ENCODE measurements around the gene GPC3. TPM values are rescaled to one million over a fixed set of nuclear protein-coding genes. Genes with fewer than 3 reads are reported as not detected.

The GPC3 gene
- total and polyA plus RNA-seq, 2 experiments from 2014 or later = 171 to 323 TPM

DNA sequence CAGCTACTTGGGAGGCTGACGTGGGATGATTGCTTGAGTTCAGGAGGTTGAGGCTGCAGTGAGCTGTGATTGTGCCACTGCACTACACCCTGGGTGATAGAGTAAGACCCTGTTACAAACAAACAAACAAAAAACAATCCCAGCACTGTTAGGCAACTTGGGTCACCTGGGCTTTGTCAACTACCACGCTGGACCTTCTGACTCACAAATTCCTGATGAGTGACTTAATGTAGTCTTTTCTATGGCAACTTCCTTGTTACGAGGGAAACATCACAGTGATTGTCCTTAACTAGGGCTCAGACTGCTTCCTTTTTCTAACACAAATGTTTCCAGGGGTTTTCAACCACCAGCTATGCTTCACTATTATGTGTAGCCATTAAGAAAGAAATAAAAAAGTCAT, 441.3 kb downstream of the GPC3 start:
- TF ChIP-seq, protein P1, sequence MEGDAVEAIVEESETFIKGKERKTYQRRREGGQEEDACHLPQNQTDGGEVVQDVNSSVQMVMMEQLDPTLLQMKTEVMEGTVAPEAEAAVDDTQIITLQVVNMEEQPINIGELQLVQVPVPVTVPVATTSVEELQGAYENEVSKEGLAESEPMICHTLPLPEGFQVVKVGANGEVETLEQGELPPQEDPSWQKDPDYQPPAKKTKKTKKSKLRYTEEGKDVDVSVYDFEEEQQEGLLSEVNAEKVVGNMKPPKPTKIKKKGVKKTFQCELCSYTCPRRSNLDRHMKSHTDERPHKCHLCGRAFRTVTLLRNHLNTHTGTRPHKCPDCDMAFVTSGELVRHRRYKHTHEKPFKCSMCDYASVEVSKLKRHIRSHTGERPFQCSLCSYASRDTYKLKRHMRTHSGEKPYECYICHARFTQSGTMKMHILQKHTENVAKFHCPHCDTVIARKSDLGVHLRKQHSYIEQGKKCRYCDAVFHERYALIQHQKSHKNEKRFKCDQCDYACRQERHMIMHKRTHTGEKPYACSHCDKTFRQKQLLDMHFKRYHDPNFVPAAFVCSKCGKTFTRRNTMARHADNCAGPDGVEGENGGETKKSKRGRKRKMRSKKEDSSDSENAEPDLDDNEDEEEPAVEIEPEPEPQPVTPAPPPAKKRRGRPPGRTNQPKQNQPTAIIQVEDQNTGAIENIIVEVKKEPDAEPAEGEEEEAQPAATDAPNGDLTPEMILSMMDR (IDR thresholded peaks at IDR 0.05; ENCODE audit: low read depth, low read length) = no peak
- Histone ChIP-seq H3K27me3 (no peaks in the 10 kb centered on the region), H3K27ac (no peak overlapping the region), H3K4me3 (no peak overlapping the region), H3K9me3 (ENCODE audit: low read depth) (no peaks in the 10 kb centered on the region), H3K4me1 (ENCODE audit: low read depth) (peaks cover 12% of the 10 kb centered on the region), H3K36me3 (no peaks in the 10 kb centered on the region)
- peak in 1 of 2 donors; percentile 41 for DNase-seq (ENCODE audit: low read depth in 1 of 2, low spot score in 1 of 2)

DNA sequence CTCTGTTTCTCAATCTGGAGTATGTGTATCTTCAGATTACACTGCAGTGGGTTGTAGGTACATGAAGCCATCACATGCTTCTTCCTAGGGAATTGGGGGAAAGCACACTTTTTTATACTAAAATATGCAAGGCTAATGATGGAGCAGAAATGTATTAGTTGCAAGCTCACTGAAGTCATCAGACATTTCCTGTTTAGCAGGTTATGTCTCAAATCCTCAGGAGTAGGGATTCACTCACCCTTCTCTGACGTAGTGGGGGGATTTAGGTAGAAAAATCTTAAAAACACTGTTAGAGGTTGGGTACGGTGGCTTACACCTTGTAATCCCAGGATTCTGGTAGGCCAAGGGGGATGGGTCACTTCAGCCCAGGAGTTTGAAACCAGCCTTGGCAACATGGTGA, 441.7 kb downstream of the GPC3 start:
- Histone ChIP-seq H3K27ac (no peak overlapping the region), H3K4me3 (no peak overlapping the region), H3K36me3 (no peaks in the 10 kb centered on the region), H3K9me3 (ENCODE audit: low read depth) (no peaks in the 10 kb centered on the region), H3K4me1 (ENCODE audit: low read depth) (peaks cover 13% of the 10 kb centered on the region), H3K27me3 (no peaks in the 10 kb centered on the region)
- DNase-seq (ENCODE audit: low read depth in 1 of 2, low spot score in 1 of 2) = no peak
- TF ChIP-seq, protein P1 (IDR thresholded peaks at IDR 0.05; ENCODE audit: low read depth, low read length) = no peak

DNA sequence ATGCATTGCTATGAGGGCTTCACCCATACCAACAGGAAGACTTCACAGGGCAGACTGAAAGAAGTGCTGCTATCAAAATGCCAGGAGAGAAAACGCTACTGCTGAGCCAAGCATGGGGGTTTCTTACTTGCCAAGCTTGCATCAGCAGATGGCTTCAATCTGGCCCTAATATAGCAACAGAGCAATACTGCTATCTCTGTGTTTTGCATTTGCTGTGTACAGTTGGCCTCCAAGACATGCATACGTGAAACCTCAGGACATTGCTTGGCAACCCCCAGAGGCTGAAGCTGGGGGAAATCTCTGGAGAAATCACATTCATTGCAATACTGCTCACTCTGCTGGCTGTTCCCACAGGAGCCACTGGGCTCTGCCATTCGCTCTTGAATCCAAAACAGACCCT, 442.9 kb downstream of the GPC3 start:
- Histone ChIP-seq H3K4me1 (ENCODE audit: low read depth) (peaks cover 25% of the 10 kb centered on the region), H3K27me3 (no peaks in the 10 kb centered on the region), H3K36me3 (no peaks in the 10 kb centered on the region), H3K9me3 (ENCODE audit: low read depth) (no peaks in the 10 kb centered on the region), H3K4me3 (no peak overlapping the region), H3K27ac (peak overlapping the region; percentile 29)
- TF ChIP-seq, protein P1 (IDR thresholded peaks at IDR 0.05; ENCODE audit: low read depth, low read length) = no peak
- peak in 1 of 2 donors; percentile 38 for DNase-seq (ENCODE audit: low read depth in 1 of 2, low spot score in 1 of 2)

DNA sequence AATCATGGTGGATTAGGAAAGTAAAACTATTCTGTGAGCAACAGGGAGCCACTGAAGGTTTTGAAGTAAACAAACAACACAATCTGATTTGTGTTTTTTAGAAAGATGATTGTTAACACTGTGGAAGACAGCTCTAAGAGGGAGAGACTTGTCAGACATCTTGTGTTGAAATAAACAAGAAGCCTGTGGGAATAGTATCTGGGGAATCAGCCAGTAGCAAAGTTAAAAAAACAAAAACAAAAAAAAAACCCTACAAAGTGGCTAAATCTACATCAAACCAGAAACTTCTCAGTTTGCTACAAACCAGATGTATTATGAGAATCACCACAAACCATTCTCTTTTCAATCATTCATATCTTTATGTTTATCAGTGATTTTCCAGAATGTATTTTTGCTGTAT, 444.4 kb downstream of the GPC3 start:
- TF ChIP-seq, protein P1 (IDR thresholded peaks at IDR 0.05; ENCODE audit: low read depth, low read length) = no peak
- no peak overlapping the region for H3K27ac ChIP-seq

DNA sequence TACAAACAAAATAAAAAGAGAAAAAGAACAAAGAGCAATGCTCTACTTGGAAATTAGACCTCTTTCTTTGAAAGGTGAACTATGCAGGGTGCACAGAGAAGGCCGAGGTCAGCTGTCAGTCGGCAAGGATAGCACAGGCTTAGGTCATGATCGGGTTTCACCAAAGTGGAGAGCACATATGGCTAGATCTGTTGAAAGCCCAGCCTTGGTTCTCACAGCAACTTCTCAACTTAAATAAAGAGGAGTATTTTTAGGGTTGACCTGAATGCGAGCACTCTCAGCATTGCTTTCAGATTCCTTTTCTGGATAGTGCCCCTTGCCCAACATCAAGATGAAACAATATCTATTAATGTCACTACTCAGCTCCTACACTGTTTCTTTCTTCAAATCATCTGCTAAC, 447.2 kb downstream of the GPC3 start:
- DNase-seq (ENCODE audit: low read depth in 1 of 2, low spot score in 1 of 2) = peak in 1 of 2 donors; percentile 69
- no peaks in the 10 kb centered on the region for H3K9me3 ChIP-seq (ENCODE audit: low read depth)
- H3K27ac ChIP-seq = peak overlapping the region; percentile 86
- H3K4me3 ChIP-seq = no peak overlapping the region
- H3K27me3 ChIP-seq = no peaks in the 10 kb centered on the region
- H3K4me1 ChIP-seq (ENCODE audit: low read depth) = peaks cover 25% of the 10 kb centered on the region
- no peaks in the 10 kb centered on the region for H3K36me3 ChIP-seq
- TF ChIP-seq, protein P1 (IDR thresholded peaks at IDR 0.05; ENCODE audit: low read depth, low read length) = no peak

More for the DNA sequence above, 444.4 kb downstream of the GPC3 start:
- no peak overlapping the region for H3K4me3 ChIP-seq
- no peaks in the 10 kb centered on the region for H3K9me3 ChIP-seq (ENCODE audit: low read depth)
- DNase-seq (ENCODE audit: low read depth in 1 of 2, low spot score in 1 of 2) = no peak
- H3K27me3 ChIP-seq = no peaks in the 10 kb centered on the region
- peaks cover 25% of the 10 kb centered on the region for H3K4me1 ChIP-seq (ENCODE audit: low read depth)
- H3K36me3 ChIP-seq = no peaks in the 10 kb centered on the region

DNA sequence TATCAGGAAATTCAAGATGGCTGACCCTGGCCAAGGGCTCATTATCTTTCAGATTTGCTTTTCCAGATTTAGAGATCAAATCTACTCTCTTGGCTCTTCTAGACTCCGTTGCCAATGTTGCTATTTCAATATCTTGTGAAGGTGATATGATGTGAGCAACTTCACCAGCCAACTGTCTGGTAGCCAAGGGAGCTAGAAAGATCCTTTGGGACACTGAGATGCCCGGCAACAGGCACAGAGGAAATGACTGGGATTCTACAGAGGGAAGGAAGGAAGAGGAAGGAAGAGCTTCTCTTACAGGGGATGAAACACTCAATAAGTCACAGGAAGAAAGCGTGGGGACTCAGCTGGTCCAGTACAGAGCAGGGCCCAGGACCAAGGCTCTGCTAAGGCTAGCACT, 448.3 kb downstream of the GPC3 start:
- Histone ChIP-seq H3K27ac (no peak overlapping the region), H3K27me3 (no peaks in the 10 kb centered on the region), H3K4me1 (ENCODE audit: low read depth) (peaks cover 24% of the 10 kb centered on the region), H3K9me3 (ENCODE audit: low read depth) (no peaks in the 10 kb centered on the region), H3K4me3 (no peak overlapping the region), H3K36me3 (no peaks in the 10 kb centered on the region)
- TF ChIP-seq, protein P1 (IDR thresholded peaks at IDR 0.05; ENCODE audit: low read depth, low read length) = no peak
- no peak for DNase-seq (ENCODE audit: low read depth in 1 of 2, low spot score in 1 of 2)
